IMR-90 (cell line): Measurements from ENCODE around the gene STAT1. TPM values are rescaled to one million over a fixed set of nuclear protein-coding genes. Genes with fewer than 3 reads are reported as not detected.

ENCODE experiments used
- ATAC-seq: fragments of 200-7000 bp; cut with Tn5 transposase; 2 replicates; pipeline ENCODE4 v1.9.1; 2020; ENCODE audit warnings: low read depth, mild to moderate bottlenecking, moderate library complexity
- BruUV-seq: library from RNA; stranded (reverse); fragments of 400-500 nt; replicated peaks from 2 replicates; lab custom pipeline; 2021; lab: Mats Ljungman, UMichigan
- CTCF ChIA-PET: fragments of 300-600 bp; formaldehyde crosslinking; extraction: SDS; loops from one replicate; lab custom pipeline; 2021; ENCODE audit warnings: antibody characterized with exemption; lab: Yijun Ruan, JAX
- POLR2A ChIA-PET: fragments of 300-600 bp; sonication (Branson Sonifier 250); formaldehyde crosslinking; loops from one replicate; lab custom pipeline; 2022; ENCODE audit warnings: antibody characterized with exemption; ENCODE audit not compliant: unreplicated experiment; lab: Charles Lee
- DNase-seq: peaks from one replicate; pipeline ENCODE4 v3.0.0; 2013
- H2AFZ ChIP-seq: replicated peaks from 2 replicates; pipeline ENCODE3; 2013; ENCODE audit warnings: low read length, mild to moderate bottlenecking; ENCODE audit not compliant: poor library complexity
- H2AK5ac ChIP-seq: 2 replicates; pipeline ENCODE4 v1.6.1; 2013; ENCODE audit warnings: low read depth, low read length, inconsistent platforms
- H2AK9ac ChIP-seq: replicated peaks from 2 replicates; pipeline ENCODE3; 2013; ENCODE audit warnings: mild to moderate bottlenecking, low read depth, low read length, moderate library complexity; ENCODE audit not compliant: poor library complexity
- H2BK120ac ChIP-seq: 2 replicates; pipeline ENCODE4 v1.6.1; 2013; ENCODE audit warnings: low read depth, low read length, inconsistent platforms
- H2BK15ac ChIP-seq: 3 replicates; pipeline ENCODE4 v1.6.1; 2013; ENCODE audit warnings: low read depth, low read length, inconsistent platforms
- H2BK20ac ChIP-seq: 2 replicates; pipeline ENCODE4 v1.6.1; 2013; ENCODE audit warnings: low read depth, mild to moderate bottlenecking, inconsistent platforms, low read length, moderate library complexity
- H2BK5ac ChIP-seq: 2 replicates; pipeline ENCODE4 v1.6.1; 2013; ENCODE audit warnings: mild to moderate bottlenecking, low read depth, low read length, inconsistent platforms; ENCODE audit not compliant: poor library complexity, severe bottlenecking
- H3K14ac ChIP-seq: replicated peaks from 2 replicates; pipeline ENCODE4 v1.6.1; 2013; ENCODE audit warnings: low read depth, low read length, inconsistent platforms
- H3K18ac ChIP-seq: 2 replicates; pipeline ENCODE4 v1.6.1; 2013; ENCODE audit warnings: low read depth, low read length, control low read depth
- H3K23ac ChIP-seq: 2 replicates; pipeline ENCODE4 v1.6.1; 2013; ENCODE audit warnings: low read depth, low read length, inconsistent platforms
- H3K27ac ChIP-seq: 2 replicates; pipeline ENCODE4 v1.5.1; 2013; ENCODE audit warnings: mild to moderate bottlenecking, control low read depth, low read length; ENCODE audit not compliant: insufficient read depth
- H3K27me3 ChIP-seq: 2 replicates; pipeline ENCODE4 v1.6.1; 2013; ENCODE audit warnings: low read length; ENCODE audit not compliant: control insufficient read depth, insufficient read depth
- H3K36me3 ChIP-seq: 2 replicates; pipeline ENCODE4 v1.6.1; 2013; ENCODE audit warnings: low read length, mixed read lengths; ENCODE audit not compliant: control insufficient read depth, insufficient read depth
- H3K4ac ChIP-seq: 2 replicates; pipeline ENCODE4 v1.6.1; 2013; ENCODE audit warnings: low read depth, low read length, inconsistent platforms
- H3K4me1 ChIP-seq: 2 replicates; pipeline ENCODE4 v1.6.1; 2013; ENCODE audit warnings: low read length, mixed read lengths; ENCODE audit not compliant: control insufficient read depth, insufficient read depth
- H3K4me2 ChIP-seq: 2 replicates; pipeline ENCODE4 v1.6.1; 2013; ENCODE audit warnings: low read depth, mild to moderate bottlenecking, control low read depth, low read length, moderate library complexity
- H3K4me3 ChIP-seq: 2 replicates; pipeline ENCODE4 v1.5.1; 2013; ENCODE audit warnings: low read depth, mild to moderate bottlenecking, control low read depth, low read length, moderate library complexity; ENCODE audit not compliant: insufficient read depth
- H3K56ac ChIP-seq: 2 replicates; pipeline ENCODE4 v1.6.1; 2013; ENCODE audit warnings: low read length, inconsistent platforms; ENCODE audit not compliant: insufficient read depth; ENCODE audit errors: extremely low read depth
- H3K79me1 ChIP-seq, 2 experiments: 2 replicates each; pipeline ENCODE4 v1.6.1; 2013; ENCODE audit warnings: low read length in 2 of 2, inconsistent platforms in 1 of 2, low read depth in 1 of 2
- H3K9ac ChIP-seq: 2 replicates; pipeline ENCODE4 v1.6.1; 2013; ENCODE audit warnings: low read depth, low read length, control low read depth
- H3K9me1 ChIP-seq: 2 replicates; pipeline ENCODE4 v1.6.1; 2013; ENCODE audit warnings: low read length, inconsistent platforms; ENCODE audit not compliant: insufficient read depth
- H3K9me3 ChIP-seq: 2 replicates; pipeline ENCODE4 v1.6.1; 2013; ENCODE audit warnings: low read length; ENCODE audit not compliant: control insufficient read depth, insufficient read depth
- H4K20me1 ChIP-seq: 2 replicates; pipeline ENCODE4 v1.6.1; 2013; ENCODE audit warnings: low read length, inconsistent platforms; ENCODE audit not compliant: insufficient read depth
- H4K5ac ChIP-seq: 2 replicates; pipeline ENCODE4 v1.6.1; 2013; ENCODE audit warnings: mild to moderate bottlenecking, low read depth, low read length, control low read depth
- H4K8ac ChIP-seq, 2 experiments: 2 replicates each; pipeline ENCODE4 v1.6.1; 2013; ENCODE audit warnings: low read depth in 2 of 2, low read length in 2 of 2, control low read depth in 1 of 2, inconsistent platforms in 1 of 2
- H4K91ac ChIP-seq: 2 replicates; pipeline ENCODE4 v1.6.1; 2013; ENCODE audit warnings: low read depth, low read length, inconsistent platforms; ENCODE audit not compliant: insufficient read depth
- BHLHE40 ChIP-seq: fragments of 150-350 bp; IDR thresholded peaks from 2 replicates; pipeline ENCODE4 v1.6.1; 2016; ENCODE audit warnings: mild to moderate bottlenecking, low read depth, low read length
- CEBPB ChIP-seq: IDR thresholded peaks from 2 replicates; pipeline ENCODE4 v1.6.1; 2012; ENCODE audit warnings: low read depth, low read length, improper control_type of control experiment
- CHD1 ChIP-seq: IDR thresholded peaks from 2 replicates; pipeline ENCODE4 v1.6.1; 2012; ENCODE audit warnings: low read depth, low read length, improper control_type of control experiment
- FOS ChIP-seq: fragments of 150-350 bp; IDR thresholded peaks from 2 replicates; pipeline ENCODE4 v1.6.1; 2016; ENCODE audit warnings: low read depth, low read length
- MAFK ChIP-seq: IDR thresholded peaks from 2 replicates; pipeline ENCODE4 v1.6.1; 2012; ENCODE audit warnings: low read depth, low read length, improper control_type of control experiment
- MAZ ChIP-seq: IDR thresholded peaks from 2 replicates; pipeline ENCODE4 v1.6.1; 2012; ENCODE audit warnings: low read depth, mild to moderate bottlenecking, low read length, improper control_type of control experiment, moderate library complexity, borderline replicate concordance
- POLR2A ChIP-seq: IDR thresholded peaks from 2 replicates; pipeline ENCODE4 v1.6.1; 2012; ENCODE audit warnings: mild to moderate bottlenecking, low read depth, low read length
- RAD21 ChIP-seq: IDR thresholded peaks from 2 replicates; pipeline ENCODE4 v1.6.1; 2012; ENCODE audit warnings: low read length, improper control_type of control experiment
- RCOR1 ChIP-seq: IDR thresholded peaks from 2 replicates; pipeline ENCODE4 v1.6.1; 2012; ENCODE audit warnings: mild to moderate bottlenecking, low read length, improper control_type of control experiment; ENCODE audit not compliant: insufficient replicate concordance
- RFX5 ChIP-seq: IDR thresholded peaks from 2 replicates; pipeline ENCODE4 v1.8.0; 2012; ENCODE audit warnings: low read depth, mild to moderate bottlenecking, low read length, moderate library complexity
- SMC3 ChIP-seq: fragments of 150-350 bp; IDR thresholded peaks from 2 replicates; pipeline ENCODE4 v1.6.1; 2016; ENCODE audit warnings: low read depth, mild to moderate bottlenecking, antibody characterized with exemption, low read length, moderate library complexity
- USF2 ChIP-seq: fragments of 150-350 bp; IDR thresholded peaks from 2 replicates; pipeline ENCODE4 v1.6.1; 2017; ENCODE audit warnings: mild to moderate bottlenecking, antibody characterized with exemption, low read length, low read depth
- WGBS, 2 experiments: methylation state at CpG; one replicate each; pipeline versions ENCODE4 v1.1.5 to v1.1.7; 2013; ENCODE audit warnings: missing lambda C conversion rate in 2 of 2; ENCODE audit not compliant: insufficient read length in 1 of 2; ENCODE audit errors: extremely low coverage in 2 of 2; 5-methylcytosine and 5-hydroxymethylcytosine counted together
- dilution Hi-C: fragments of 300-500 bp; cut with HindIII; formaldehyde crosslinking; loops from one replicate; pipeline ENCODE4 v1.14.3; 2018; ENCODE audit warnings: low sequenced_read_pairs; ENCODE audit not compliant: unreplicated experiment
- in situ Hi-C: fragments of 300-500 bp; cut with MboI; formaldehyde crosslinking; loops from 3 replicates; pipeline ENCODE4 v1.14.3; 2019; ENCODE audit warnings: low sequenced_read_pairs, inconsistent platforms, mixed read lengths
- intact Hi-C: fragments of 100-400 bp; cut with micrococcal nuclease; formaldehyde crosslinking; loops from 2 replicates; pipeline ENCODE4 v1.10.0; 2022
- polyA plus RNA-seq, 3 experiments: library from polyadenylated mRNA; depleted of rRNA; stranded (reverse); fragments of >200 nt; gene quantifications; 2 replicates each; pipeline ENCODE4 v1.2.3, GENCODE V29; 2012; ENCODE audit warnings: low replicate concordance in 1 of 3
- total RNA-seq: library from RNA; depleted of rRNA; stranded (reverse); fragments of >200 nt; gene quantifications from 2 replicates; pipeline ENCODE4 v1.2.3, GENCODE V29; 2012
- TF ChIP-seq, protein P1 (sequence below): conservative IDR thresholded peaks from 2 replicates; pipeline ENCODE4 v1.5.1; 2012; ENCODE audit warnings: mild to moderate bottlenecking, low read depth, low read length, improper control_type of control experiment
- TF ChIP-seq, protein P2 (sequence below): fragments of 150-350 bp; IDR thresholded peaks from 2 replicates; pipeline ENCODE4 v1.6.1; 2016; ENCODE audit warnings: low read depth, mild to moderate bottlenecking, low read length, moderate library complexity, borderline replicate concordance

The STAT1 gene
- total and polyA plus RNA-seq, 2 of the 4 experiments (the other 2 are of a cell fraction) = 43.2 to 67.9 TPM

DNA sequence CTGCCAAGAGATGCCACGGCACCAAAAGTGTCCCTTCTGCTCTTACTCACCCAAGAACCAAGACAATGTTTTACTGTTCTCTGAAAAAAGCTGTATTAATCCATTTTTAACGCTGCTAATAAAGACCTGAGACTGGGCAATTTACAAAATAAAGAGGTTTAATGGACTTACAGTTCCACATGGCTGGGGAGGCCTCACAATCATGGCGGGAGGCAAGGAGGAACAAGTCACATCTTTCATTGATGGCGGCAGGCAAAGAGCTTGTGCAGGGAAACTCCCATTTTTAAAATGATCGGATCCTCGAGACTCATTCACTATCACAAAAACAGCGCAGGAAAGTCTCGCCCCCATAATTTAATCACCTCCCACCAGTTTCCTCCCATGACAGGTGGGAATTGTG lies 1.9 kb upstream of the STAT1 start:
- no CpG with 5 or more reads among the region's 8 CpGs for WGBS, 2 experiments
- no peak for ATAC-seq
- Histone ChIP-seq H3K79me1 (peaks cover 18 to 37% of the 10 kb centered on the region in 2 experiments), H3K9me3 (no peaks in the 10 kb centered on the region), H3K27me3 (no peaks in the 10 kb centered on the region), H2AK9ac (no peak overlapping the region), H2AFZ (no peak overlapping the region), H3K14ac (no peak overlapping the region), H4K20me1 (peaks cover 13% of the 10 kb centered on the region; the same call in 1 of the 2 replicates), H2AK5ac (no peak overlapping the region), H2BK5ac (no peak overlapping the region), H3K4me3 (no peak overlapping the region), H3K27ac (no peak overlapping the region), H3K4ac (no peak overlapping the region), H3K9me1 (peaks cover 17% of the 10 kb centered on the region), H4K8ac (no peak overlapping the region), H2BK120ac (no peak overlapping the region), H4K5ac (no peak overlapping the region), H2BK20ac (no peak overlapping the region), H3K9ac (no peak overlapping the region), H3K18ac (no peak overlapping the region), H2BK15ac (no peak overlapping the region), H3K36me3 (peaks cover 6% of the 10 kb centered on the region; the same call in 1 of the 2 replicates), H3K4me2 (no peak overlapping the region), H3K56ac (no peak overlapping the region), H3K4me1 (peaks cover 11% of the 10 kb centered on the region), H3K23ac (no peak overlapping the region), H4K91ac (no peak overlapping the region)
- no peak for TF ChIP-seq MAFK
- TF ChIP-seq POLR2A = no peak
- no peak for TF ChIP-seq RFX5
- no peak for TF ChIP-seq CHD1
- TF ChIP-seq BHLHE40 = no peak
- TF ChIP-seq SMC3 = no peak
- TF ChIP-seq RCOR1 = no peak
- TF ChIP-seq RAD21 = no peak
- TF ChIP-seq FOS = no peak
- TF ChIP-seq, protein P1, sequence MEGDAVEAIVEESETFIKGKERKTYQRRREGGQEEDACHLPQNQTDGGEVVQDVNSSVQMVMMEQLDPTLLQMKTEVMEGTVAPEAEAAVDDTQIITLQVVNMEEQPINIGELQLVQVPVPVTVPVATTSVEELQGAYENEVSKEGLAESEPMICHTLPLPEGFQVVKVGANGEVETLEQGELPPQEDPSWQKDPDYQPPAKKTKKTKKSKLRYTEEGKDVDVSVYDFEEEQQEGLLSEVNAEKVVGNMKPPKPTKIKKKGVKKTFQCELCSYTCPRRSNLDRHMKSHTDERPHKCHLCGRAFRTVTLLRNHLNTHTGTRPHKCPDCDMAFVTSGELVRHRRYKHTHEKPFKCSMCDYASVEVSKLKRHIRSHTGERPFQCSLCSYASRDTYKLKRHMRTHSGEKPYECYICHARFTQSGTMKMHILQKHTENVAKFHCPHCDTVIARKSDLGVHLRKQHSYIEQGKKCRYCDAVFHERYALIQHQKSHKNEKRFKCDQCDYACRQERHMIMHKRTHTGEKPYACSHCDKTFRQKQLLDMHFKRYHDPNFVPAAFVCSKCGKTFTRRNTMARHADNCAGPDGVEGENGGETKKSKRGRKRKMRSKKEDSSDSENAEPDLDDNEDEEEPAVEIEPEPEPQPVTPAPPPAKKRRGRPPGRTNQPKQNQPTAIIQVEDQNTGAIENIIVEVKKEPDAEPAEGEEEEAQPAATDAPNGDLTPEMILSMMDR = no peak
- no peak for TF ChIP-seq CEBPB
- no peak for TF ChIP-seq USF2
- TF ChIP-seq, protein P2, sequence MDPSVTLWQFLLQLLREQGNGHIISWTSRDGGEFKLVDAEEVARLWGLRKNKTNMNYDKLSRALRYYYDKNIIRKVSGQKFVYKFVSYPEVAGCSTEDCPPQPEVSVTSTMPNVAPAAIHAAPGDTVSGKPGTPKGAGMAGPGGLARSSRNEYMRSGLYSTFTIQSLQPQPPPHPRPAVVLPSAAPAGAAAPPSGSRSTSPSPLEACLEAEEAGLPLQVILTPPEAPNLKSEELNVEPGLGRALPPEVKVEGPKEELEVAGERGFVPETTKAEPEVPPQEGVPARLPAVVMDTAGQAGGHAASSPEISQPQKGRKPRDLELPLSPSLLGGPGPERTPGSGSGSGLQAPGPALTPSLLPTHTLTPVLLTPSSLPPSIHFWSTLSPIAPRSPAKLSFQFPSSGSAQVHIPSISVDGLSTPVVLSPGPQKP = no peak
- TF ChIP-seq MAZ = no peak
- intact Hi-C loops (no loop called here), dilution Hi-C loops (no loop called here), in situ Hi-C loops (no loop called here)
- ChIA-PET CTCF (no interaction called here), POLR2A (no interaction called here)
- no TSS peak for BruUV-seq
- no peak for DNase-seq
